ENCODE measurements around the gene SKAP2. TPM values are rescaled to one million over a fixed set of nuclear protein-coding genes. Genes with fewer than 3 reads are reported as not detected.

Gene SKAP2
- total RNA-seq, 1 donor = 19.5 TPM

DNA sequence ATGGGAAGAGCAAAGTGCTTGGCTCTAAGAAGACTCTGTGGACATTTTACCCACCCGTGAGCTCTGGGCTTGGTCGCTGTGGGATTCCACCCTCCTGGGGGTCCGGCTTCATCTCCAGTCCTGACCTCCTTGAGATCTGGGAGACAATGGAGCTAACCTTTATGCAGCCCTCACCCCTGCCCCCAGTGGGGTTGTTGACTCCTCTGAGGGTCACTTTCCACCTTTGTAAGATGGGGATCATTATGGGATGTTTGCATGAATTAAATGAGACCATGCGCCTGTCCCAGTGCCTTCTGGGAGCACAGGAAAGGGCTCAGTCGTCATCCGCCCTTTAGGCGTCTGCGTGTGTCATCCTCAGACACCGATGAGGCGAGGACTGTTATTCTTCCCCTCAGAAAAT lies 237.2 kb downstream of the SKAP2 start:
- H3K36me3 ChIP-seq (ENCODE audit: insufficient read depth, low read length) = no peaks in the 10 kb centered on the region
- TF ChIP-seq, protein P1, sequence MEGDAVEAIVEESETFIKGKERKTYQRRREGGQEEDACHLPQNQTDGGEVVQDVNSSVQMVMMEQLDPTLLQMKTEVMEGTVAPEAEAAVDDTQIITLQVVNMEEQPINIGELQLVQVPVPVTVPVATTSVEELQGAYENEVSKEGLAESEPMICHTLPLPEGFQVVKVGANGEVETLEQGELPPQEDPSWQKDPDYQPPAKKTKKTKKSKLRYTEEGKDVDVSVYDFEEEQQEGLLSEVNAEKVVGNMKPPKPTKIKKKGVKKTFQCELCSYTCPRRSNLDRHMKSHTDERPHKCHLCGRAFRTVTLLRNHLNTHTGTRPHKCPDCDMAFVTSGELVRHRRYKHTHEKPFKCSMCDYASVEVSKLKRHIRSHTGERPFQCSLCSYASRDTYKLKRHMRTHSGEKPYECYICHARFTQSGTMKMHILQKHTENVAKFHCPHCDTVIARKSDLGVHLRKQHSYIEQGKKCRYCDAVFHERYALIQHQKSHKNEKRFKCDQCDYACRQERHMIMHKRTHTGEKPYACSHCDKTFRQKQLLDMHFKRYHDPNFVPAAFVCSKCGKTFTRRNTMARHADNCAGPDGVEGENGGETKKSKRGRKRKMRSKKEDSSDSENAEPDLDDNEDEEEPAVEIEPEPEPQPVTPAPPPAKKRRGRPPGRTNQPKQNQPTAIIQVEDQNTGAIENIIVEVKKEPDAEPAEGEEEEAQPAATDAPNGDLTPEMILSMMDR (IDR thresholded peaks at IDR 0.05; ENCODE audit: extremely low read depth, low read depth, low read length) = no peak
- H3K4me2 ChIP-seq (ENCODE audit: insufficient read depth, low read length) = no peak overlapping the region

DNA sequence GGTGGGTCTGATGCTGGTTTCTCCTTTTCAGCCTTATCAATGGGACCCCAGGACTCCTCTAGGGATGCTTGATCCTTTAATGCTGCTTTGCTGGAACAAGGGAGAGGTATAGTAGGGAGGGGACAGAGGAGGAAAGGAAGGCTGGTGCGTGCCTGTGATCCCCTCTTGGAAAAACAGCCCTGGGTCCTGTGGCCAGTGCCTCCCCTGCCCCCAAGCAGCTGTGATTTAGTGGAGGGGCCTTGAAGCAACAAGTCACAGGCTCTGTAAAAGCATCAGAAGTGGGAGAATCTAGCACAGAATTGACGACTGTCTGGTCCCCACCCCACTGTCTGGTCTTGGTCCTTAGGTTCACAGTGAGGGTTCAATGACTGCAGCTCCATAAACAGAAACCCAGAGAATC lies 237.7 kb downstream of the SKAP2 start:
- Histone ChIP-seq H2AFZ (ENCODE audit: low read length) (no peak overlapping the region), H3K4me1 (ENCODE audit: insufficient read depth, low read length) (no peaks in the 10 kb centered on the region), H3K79me2 (ENCODE audit: insufficient read depth, low read length) (no peaks in the 10 kb centered on the region), H3K4me3 (ENCODE audit: insufficient read depth, low read length) (no peak overlapping the region), H3K9me3 (ENCODE audit: low read depth, low read length) (no peaks in the 10 kb centered on the region), H4K20me1 (ENCODE audit: insufficient read depth, low read length) (no peaks in the 10 kb centered on the region), H3K27me3 (ENCODE audit: insufficient read depth, low read length) (no peaks in the 10 kb centered on the region), H3K27ac (ENCODE audit: low read depth, low read length) (no peak overlapping the region), H3K36me3 (ENCODE audit: insufficient read depth, low read length) (no peaks in the 10 kb centered on the region), H3K4me2 (ENCODE audit: insufficient read depth, low read length) (no peak overlapping the region)
- TF ChIP-seq, protein P1 (IDR thresholded peaks at IDR 0.05; ENCODE audit: extremely low read depth, low read depth, low read length) = no peak
- DNase-seq (ENCODE audit: insufficient read length, low spot score, missing footprints) = no peak

More for the DNA sequence above, 237.2 kb downstream of the SKAP2 start:
- Histone ChIP-seq H3K79me2 (ENCODE audit: insufficient read depth, low read length) (no peaks in the 10 kb centered on the region), H3K4me1 (ENCODE audit: insufficient read depth, low read length) (no peaks in the 10 kb centered on the region), H2AFZ (ENCODE audit: low read length) (no peak overlapping the region), H3K9me3 (ENCODE audit: low read depth, low read length) (no peaks in the 10 kb centered on the region), H3K27me3 (ENCODE audit: insufficient read depth, low read length) (no peaks in the 10 kb centered on the region), H4K20me1 (ENCODE audit: insufficient read depth, low read length) (no peaks in the 10 kb centered on the region), H3K27ac (ENCODE audit: low read depth, low read length) (no peak overlapping the region), H3K4me3 (ENCODE audit: insufficient read depth, low read length) (no peak overlapping the region)
- DNase-seq (ENCODE audit: insufficient read length, low spot score, missing footprints) = no peak

DNA sequence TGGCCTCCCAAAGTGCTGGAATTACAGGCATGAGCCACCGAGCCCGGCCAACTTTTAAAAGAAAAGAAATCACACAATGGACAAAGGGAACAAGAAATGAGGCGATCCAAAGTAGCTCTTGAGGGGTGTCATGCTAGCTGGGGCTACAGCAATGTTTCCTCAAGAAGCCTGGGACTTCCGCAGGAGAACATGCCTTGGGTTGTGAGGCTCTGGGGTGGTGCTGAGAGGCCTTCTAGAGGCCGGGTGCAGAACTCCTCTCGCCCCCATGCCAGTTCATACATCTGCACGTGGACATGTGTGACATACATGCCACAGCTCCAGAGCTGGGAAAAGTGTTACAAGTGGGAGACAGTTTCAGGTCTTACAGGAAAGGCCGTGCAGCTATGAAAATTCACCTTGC lies 238.2 kb downstream of the SKAP2 start:
- Histone ChIP-seq H3K27ac (ENCODE audit: low read depth, low read length) (no peak overlapping the region), H3K36me3 (ENCODE audit: insufficient read depth, low read length) (no peaks in the 10 kb centered on the region), H3K79me2 (ENCODE audit: insufficient read depth, low read length) (no peaks in the 10 kb centered on the region), H3K9me3 (ENCODE audit: low read depth, low read length) (no peaks in the 10 kb centered on the region), H3K4me1 (ENCODE audit: insufficient read depth, low read length) (no peaks in the 10 kb centered on the region), H3K4me2 (ENCODE audit: insufficient read depth, low read length) (no peak overlapping the region), H3K4me3 (ENCODE audit: insufficient read depth, low read length) (no peak overlapping the region), H4K20me1 (ENCODE audit: insufficient read depth, low read length) (no peaks in the 10 kb centered on the region), H3K27me3 (ENCODE audit: insufficient read depth, low read length) (no peaks in the 10 kb centered on the region), H2AFZ (ENCODE audit: low read length) (no peak overlapping the region)
- TF ChIP-seq, protein P1 (IDR thresholded peaks at IDR 0.05; ENCODE audit: extremely low read depth, low read depth, low read length) = no peak
- DNase-seq (ENCODE audit: insufficient read length, low spot score, missing footprints) = no peak

DNA sequence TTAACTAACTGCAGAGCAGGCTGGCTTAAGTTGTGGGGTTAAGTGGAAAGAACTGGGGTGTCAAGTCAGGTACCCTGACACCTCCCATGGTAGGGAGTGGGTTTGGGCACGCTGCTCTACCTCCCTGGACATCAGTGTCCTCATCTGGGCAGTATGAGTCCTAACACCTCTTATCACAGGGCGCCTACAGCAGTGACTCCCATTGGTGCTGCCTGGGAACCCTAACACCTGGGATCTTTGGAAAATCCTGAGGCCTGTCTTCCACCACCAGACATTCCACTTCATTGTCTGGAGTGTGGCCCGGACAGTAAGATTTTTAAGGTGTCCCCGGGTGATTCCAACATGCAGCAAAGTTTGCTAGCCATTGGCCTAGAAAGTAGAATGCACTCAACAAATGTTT lies 239.1 kb downstream of the SKAP2 start:
- TF ChIP-seq, protein P1 (IDR thresholded peaks at IDR 0.05; ENCODE audit: extremely low read depth, low read depth, low read length) = no peak
- no peak overlapping the region for H3K27ac ChIP-seq (ENCODE audit: low read depth, low read length)
- no peaks in the 10 kb centered on the region for H3K9me3 ChIP-seq (ENCODE audit: low read depth, low read length)

More for the DNA sequence above, 239.1 kb downstream of the SKAP2 start:
- no peaks in the 10 kb centered on the region for H3K27me3 ChIP-seq (ENCODE audit: insufficient read depth, low read length)
- DNase-seq (ENCODE audit: insufficient read length, low spot score, missing footprints) = no peak
- no peaks in the 10 kb centered on the region for H4K20me1 ChIP-seq (ENCODE audit: insufficient read depth, low read length)
- no peak overlapping the region for H2AFZ ChIP-seq (ENCODE audit: low read length)
- no peaks in the 10 kb centered on the region for H3K79me2 ChIP-seq (ENCODE audit: insufficient read depth, low read length)
- H3K36me3 ChIP-seq (ENCODE audit: insufficient read depth, low read length) = no peaks in the 10 kb centered on the region
- no peaks in the 10 kb centered on the region for H3K4me1 ChIP-seq (ENCODE audit: insufficient read depth, low read length)
- H3K4me2 ChIP-seq (ENCODE audit: insufficient read depth, low read length) = no peak overlapping the region
- no peak overlapping the region for H3K4me3 ChIP-seq (ENCODE audit: insufficient read depth, low read length)

Data from osteoblast (primary cell).